Panc1 (cell line): ENCODE data around the gene KIF26A. TPM values are rescaled to one million over a fixed set of nuclear protein-coding genes. Genes with fewer than 3 reads are reported as not detected.

Experiments
- ATAC-seq: fragments of 200-7000 bp; cut with Tn5 transposase; 2 replicates; pipeline ENCODE4 v1.9.1; 2020; ENCODE audit warnings: mild to moderate bottlenecking, moderate library complexity
- BruUV-seq: library from RNA; stranded (reverse); fragments of 400-500 nt; replicated peaks from 2 replicates; lab custom pipeline; 2021; lab: Mats Ljungman, UMichigan
- CTCF ChIA-PET: fragments of 300-600 bp; sonication (Branson Sonifier 250); formaldehyde crosslinking; loops from one replicate; lab custom pipeline; 2022; ENCODE audit warnings: antibody characterized with exemption; lab: Charles Lee
- POLR2A ChIA-PET: fragments of 300-600 bp; sonication (Branson Sonifier 250); formaldehyde crosslinking; loops from one replicate; lab custom pipeline; 2022; ENCODE audit warnings: antibody characterized with exemption; lab: Charles Lee
- DNase-seq: peaks from one replicate; pipeline ENCODE4 v3.0.0-alpha.2; 2010; ENCODE audit warnings: low read depth, low spot score
- H3K27ac ChIP-seq: 2 replicates; pipeline ENCODE4 v1.5.1; 2011; ENCODE audit warnings: mild to moderate bottlenecking, low read length, inconsistent platforms
- H3K27me3 ChIP-seq: fragments of 200-500 bp; sonication (Bioruptor generic); 2 replicates; pipeline ENCODE4 v1.6.0; 2014; ENCODE audit warnings: low read length, inconsistent platforms; ENCODE audit not compliant: control insufficient read depth, insufficient read depth
- H3K36me3 ChIP-seq: fragments of 200-500 bp; sonication (Bioruptor generic); 2 replicates; pipeline ENCODE4 v1.5.1; 2014; ENCODE audit warnings: inconsistent platforms, mild to moderate bottlenecking, low read length, moderate library complexity; ENCODE audit not compliant: control insufficient read depth, insufficient read depth
- H3K4me1 ChIP-seq: 2 replicates; pipeline ENCODE4 v1.5.1; 2011; ENCODE audit warnings: inconsistent platforms, mild to moderate bottlenecking, low read length, moderate library complexity; ENCODE audit not compliant: control insufficient read depth, insufficient read depth
- H3K4me3 ChIP-seq, 2 experiments: 2 replicates each; pipeline ENCODE4 v1.5.1; 2011 to 2012; ENCODE audit warnings: low read depth in 2 of 2, low read length in 2 of 2, mild to moderate bottlenecking in 2 of 2, inconsistent platforms in 1 of 2, moderate library complexity in 1 of 2
- H3K9me3 ChIP-seq: fragments of 200-500 bp; sonication (Bioruptor generic); 2 replicates; pipeline ENCODE4 v1.5.1; 2014; ENCODE audit warnings: low read depth, mild to moderate bottlenecking, inconsistent platforms, low read length, moderate library complexity; ENCODE audit not compliant: control insufficient read depth, insufficient read depth
- POLR2AphosphoS5 ChIP-seq: IDR thresholded peaks from 2 replicates; pipeline ENCODE4 v1.6.1; 2012; ENCODE audit warnings: mild to moderate bottlenecking, low read depth, low read length, moderate library complexity
- REST ChIP-seq, 2 experiments: IDR thresholded peaks; 2 replicates each; pipeline ENCODE4 v1.6.1; 2011 to 2012; ENCODE audit warnings: low read depth in 2 of 2, control low read depth in 1 of 2, low read length in 1 of 2, mild to moderate bottlenecking in 1 of 2, moderate library complexity in 1 of 2; ENCODE audit not compliant: insufficient read depth in 1 of 2
- SIN3A ChIP-seq: IDR thresholded peaks from 2 replicates; pipeline ENCODE4 v1.6.1; 2012; ENCODE audit warnings: low read depth, mild to moderate bottlenecking, low read length, moderate library complexity, borderline replicate concordance; ENCODE audit not compliant: insufficient read depth
- TCF7L2 ChIP-seq: IDR thresholded peaks from 2 replicates; pipeline ENCODE4 v1.6.1; 2011; ENCODE audit warnings: mild to moderate bottlenecking, low read depth, low read length, inconsistent platforms
- in situ Hi-C: cut with HindIII; loops from 2 replicates; pipeline ENCODE4 v1.10.0; 2016; ENCODE audit warnings: low sequenced_read_pairs, low pct_unique_long_range_greater_than_20kb
- intact Hi-C: fragments of 100-400 bp; cut with micrococcal nuclease; formaldehyde crosslinking; loops from one replicate; pipeline ENCODE4 v1.10.0; 2022; ENCODE audit not compliant: unreplicated experiment
- total RNA-seq: library from RNA; stranded (reverse); gene quantifications from one replicate; pipeline ENCODE4 v1.2.1, GENCODE V29; 2021; ENCODE audit not compliant: unreplicated experiment
- TF ChIP-seq, protein P1 (sequence below): fragments of 450-650 bp; IDR thresholded peaks from 2 replicates; pipeline ENCODE4 v1.5.1; 2017; ENCODE audit warnings: mild to moderate bottlenecking

The KIF26A gene
- total RNA-seq, 1 experiment from 2014 or later = 4.4 TPM

DNA sequence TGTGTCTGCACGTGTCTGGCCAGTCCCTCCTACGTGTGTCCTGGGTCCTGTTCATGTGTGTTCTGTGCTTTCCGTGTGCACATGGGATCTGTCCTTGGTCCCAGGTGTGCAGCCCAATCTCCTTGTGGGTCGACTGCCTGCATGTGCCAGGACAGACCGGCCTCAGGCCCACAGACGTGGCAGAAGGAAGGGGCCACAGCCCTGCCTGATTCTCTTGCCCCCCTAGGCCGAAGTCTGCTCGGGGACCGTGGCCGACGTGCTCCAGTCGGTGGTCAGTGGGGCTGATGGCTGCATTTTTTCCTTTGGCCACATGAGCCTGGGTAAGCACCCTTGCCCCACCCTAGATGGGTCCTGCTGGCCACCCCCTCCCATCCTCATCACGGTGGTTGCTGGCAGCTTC is 34.0 kb downstream of the KIF26A start:
- intact Hi-C loops = no loop called here
- no peak overlapping the region for H3K27ac ChIP-seq
- H3K4me1 ChIP-seq = no peaks in the 10 kb centered on the region
- CTCF ChIA-PET = no interaction called here
- no peak for TF ChIP-seq SIN3A
- no peak for TF ChIP-seq POLR2AphosphoS5
- TF ChIP-seq REST (IDR thresholded peaks at IDR 0.05; ENCODE audit: insufficient read depth in 1 of 2, low read depth in 2 of 2, low read length in 1 of 2) = no peak
- no peak for TF ChIP-seq TCF7L2
- DNase-seq = no peak
- H3K9me3 ChIP-seq = no peaks in the 10 kb centered on the region
- no TSS peak for BruUV-seq
- in situ Hi-C loops = no loop called here
- H3K27me3 ChIP-seq = no peaks in the 10 kb centered on the region
- no peak overlapping the region for H3K4me3 ChIP-seq
- no peaks in the 10 kb centered on the region for H3K36me3 ChIP-seq
- POLR2A ChIA-PET = no interaction called here
- no peak for ATAC-seq

DNA sequence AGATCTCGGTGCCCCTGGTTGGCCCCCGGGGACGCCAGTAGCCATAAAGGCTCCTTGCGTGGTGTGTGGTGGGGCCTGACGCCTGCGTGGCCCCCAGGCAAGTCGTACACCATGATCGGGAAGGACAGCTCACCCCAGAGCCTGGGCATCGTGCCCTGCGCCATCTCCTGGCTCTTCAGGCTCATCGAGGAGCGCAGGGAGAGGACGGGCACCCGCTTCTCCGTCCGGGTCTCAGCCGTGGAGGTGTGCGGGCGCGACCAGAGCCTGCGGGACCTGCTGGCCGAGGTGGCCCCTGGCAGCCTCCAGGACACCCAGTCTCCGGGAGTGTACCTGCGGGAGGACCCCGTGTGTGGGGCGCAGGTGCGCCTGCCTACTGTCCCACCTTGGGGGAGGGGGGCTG is 34.5 kb downstream of the KIF26A start:
- BruUV-seq = no TSS peak
- Histone ChIP-seq H3K4me1 (no peaks in the 10 kb centered on the region), H3K36me3 (no peaks in the 10 kb centered on the region), H3K9me3 (no peaks in the 10 kb centered on the region), H3K27me3 (no peaks in the 10 kb centered on the region), H3K27ac (no peak overlapping the region), H3K4me3 (no peak overlapping the region)
- intact Hi-C loops = no loop called here
- DNase-seq (no peak), ATAC-seq (no peak)
- ChIA-PET CTCF (no interaction called here), POLR2A (no interaction called here)
- TF ChIP-seq, protein P1, sequence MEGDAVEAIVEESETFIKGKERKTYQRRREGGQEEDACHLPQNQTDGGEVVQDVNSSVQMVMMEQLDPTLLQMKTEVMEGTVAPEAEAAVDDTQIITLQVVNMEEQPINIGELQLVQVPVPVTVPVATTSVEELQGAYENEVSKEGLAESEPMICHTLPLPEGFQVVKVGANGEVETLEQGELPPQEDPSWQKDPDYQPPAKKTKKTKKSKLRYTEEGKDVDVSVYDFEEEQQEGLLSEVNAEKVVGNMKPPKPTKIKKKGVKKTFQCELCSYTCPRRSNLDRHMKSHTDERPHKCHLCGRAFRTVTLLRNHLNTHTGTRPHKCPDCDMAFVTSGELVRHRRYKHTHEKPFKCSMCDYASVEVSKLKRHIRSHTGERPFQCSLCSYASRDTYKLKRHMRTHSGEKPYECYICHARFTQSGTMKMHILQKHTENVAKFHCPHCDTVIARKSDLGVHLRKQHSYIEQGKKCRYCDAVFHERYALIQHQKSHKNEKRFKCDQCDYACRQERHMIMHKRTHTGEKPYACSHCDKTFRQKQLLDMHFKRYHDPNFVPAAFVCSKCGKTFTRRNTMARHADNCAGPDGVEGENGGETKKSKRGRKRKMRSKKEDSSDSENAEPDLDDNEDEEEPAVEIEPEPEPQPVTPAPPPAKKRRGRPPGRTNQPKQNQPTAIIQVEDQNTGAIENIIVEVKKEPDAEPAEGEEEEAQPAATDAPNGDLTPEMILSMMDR = no peak
- TF ChIP-seq TCF7L2 (no peak), POLR2AphosphoS5 (no peak), SIN3A (no peak), REST (IDR thresholded peaks at IDR 0.05; ENCODE audit: insufficient read depth in 1 of 2, low read depth in 2 of 2, low read length in 1 of 2) (no peak)
- in situ Hi-C loops = no loop called here
